ENCODE measurements around the gene CAMKK2.
"Not testable (repeated sequence)": the region's sequence is repeated elsewhere in the genome, so short reads cannot be mapped to it uniquely, and the experiment has no call there.

Gene CAMKK2

GRCh38 chr12:121287267-121287954 is 9.1 kb downstream of the CAMKK2 start:
- ChIA-PET CTCF (no interaction called here), POLR2A (no interaction called here)
- no peak for DNase-seq (ENCODE audit: extremely low spot score)
- no peak for TF ChIP-seq PKNOX1 (IDR thresholded peaks at IDR 0.05)
- TF ChIP-seq HDGF (IDR thresholded peaks at IDR 0.05; ENCODE audit: borderline replicate concordance) = no peak
- no peak for TF ChIP-seq BHLHE40 (IDR thresholded peaks at IDR 0.05; ENCODE audit: borderline replicate concordance)
- TF ChIP-seq TARDBP (IDR thresholded peaks at IDR 0.05) = no peak
- TF ChIP-seq CTBP1 (IDR thresholded peaks at IDR 0.05; ENCODE audit: borderline replicate concordance) = no peak
- no peak for TF ChIP-seq L3MBTL2 (conservative IDR thresholded peaks at IDR 0.05)
- no peak for TF ChIP-seq FOXM1 (IDR thresholded peaks at IDR 0.05; ENCODE audit: borderline replicate concordance)
- no peak for TF ChIP-seq ZNF384 (IDR thresholded peaks at IDR 0.05)
- TF ChIP-seq FOXA1 (IDR thresholded peaks at IDR 0.05) = no peak
- TF ChIP-seq SP1 (IDR thresholded peaks at IDR 0.05) = no peak
- TF ChIP-seq SUZ12 (IDR thresholded peaks at IDR 0.05) = no peak
- no peak for TF ChIP-seq NFRKB (IDR thresholded peaks at IDR 0.05)
- no peak for TF ChIP-seq LEF1 (IDR thresholded peaks at IDR 0.05; ENCODE audit: borderline replicate concordance)
- TF ChIP-seq ARNT (IDR thresholded peaks at IDR 0.05) = no peak
- no peak for TF ChIP-seq ELF4 (IDR thresholded peaks at IDR 0.05)
- TF ChIP-seq FOXK2 (IDR thresholded peaks at IDR 0.05) = no peak

GRCh38 chr12:121285856-121286255 is 10.7 kb downstream of the CAMKK2 start:
- TF ChIP-seq PKNOX1 (IDR thresholded peaks at IDR 0.05) = no peak
- TF ChIP-seq LEF1 (IDR thresholded peaks at IDR 0.05; ENCODE audit: borderline replicate concordance) = no peak
- ChIA-PET POLR2A (interaction anchor here (1.1 kb wide), 1 partner anchor 9 kb away, joined by 3 read pairs; no protein-coding TSS in a partner anchor), CTCF (interaction anchor here (0.6 to 1.1 kb wide), 2 partner anchors 10 to 226 kb away, joined by 3 to 4 read pairs; no protein-coding TSS in a partner anchor)
- DNase-seq (ENCODE audit: extremely low spot score) = no peak

GRCh38 chr12:121284551-121285390 is 11.7 kb downstream of the CAMKK2 start:
- no peak for DNase-seq (ENCODE audit: extremely low spot score)
- ChIA-PET CTCF (interaction anchor here (0.5 kb wide), 1 partner anchor 407 kb away, joined by 3 read pairs; no protein-coding TSS in a partner anchor), POLR2A (no interaction called here)
- TF ChIP-seq BHLHE40 (IDR thresholded peaks at IDR 0.05; ENCODE audit: borderline replicate concordance) (no peak), PKNOX1 (IDR thresholded peaks at IDR 0.05) (no peak), FOXA1 (IDR thresholded peaks at IDR 0.05) (no peak), ZNF384 (IDR thresholded peaks at IDR 0.05) (no peak), SUZ12 (IDR thresholded peaks at IDR 0.05) (no peak), L3MBTL2 (conservative IDR thresholded peaks at IDR 0.05) (no peak), SP1 (IDR thresholded peaks at IDR 0.05) (no peak), LEF1 (IDR thresholded peaks at IDR 0.05; ENCODE audit: borderline replicate concordance) (no peak), ARNT (IDR thresholded peaks at IDR 0.05) (no peak), FOXK2 (IDR thresholded peaks at IDR 0.05) (no peak), ELF4 (IDR thresholded peaks at IDR 0.05) (no peak), TARDBP (IDR thresholded peaks at IDR 0.05) (no peak), NFRKB (IDR thresholded peaks at IDR 0.05) (no peak), FOXM1 (IDR thresholded peaks at IDR 0.05; ENCODE audit: borderline replicate concordance) (no peak), HDGF (IDR thresholded peaks at IDR 0.05; ENCODE audit: borderline replicate concordance) (no peak), CTBP1 (IDR thresholded peaks at IDR 0.05; ENCODE audit: borderline replicate concordance) (no peak)

- DNase-seq (ENCODE audit: extremely low spot score) = no peak
- ChIA-PET POLR2A (no interaction called here), CTCF (no interaction called here)
- TF ChIP-seq TARDBP (IDR thresholded peaks at IDR 0.05) = no peak
- no peak for TF ChIP-seq NFRKB (IDR thresholded peaks at IDR 0.05)
- TF ChIP-seq PKNOX1 (IDR thresholded peaks at IDR 0.05) = no peak
- no peak for TF ChIP-seq FOXA1 (IDR thresholded peaks at IDR 0.05)
- no peak for TF ChIP-seq LEF1 (IDR thresholded peaks at IDR 0.05; ENCODE audit: borderline replicate concordance)
Observed at GRCh38 chr12:121283841-121284240, 12.7 kb downstream of the CAMKK2 start.

- no peak for DNase-seq (ENCODE audit: extremely low spot score)
- POLR2A ChIA-PET = no interaction called here
- TF ChIP-seq SUZ12 (IDR thresholded peaks at IDR 0.05) = no peak
- CTCF ChIA-PET = no interaction called here
Observed at GRCh38 chr12:121283388-121283787, 13.1 kb downstream of the CAMKK2 start.

- CTCF ChIA-PET; POLR2A ChIA-PET; DNase-seq (ENCODE audit: extremely low spot score): not testable (repeated sequence)
Observed at GRCh38 chr12:121282910-121283309, 13.6 kb downstream of the CAMKK2 start.

All from HEK293T (cell line).